ENCODE data around the gene FOSL2.

DNA sequence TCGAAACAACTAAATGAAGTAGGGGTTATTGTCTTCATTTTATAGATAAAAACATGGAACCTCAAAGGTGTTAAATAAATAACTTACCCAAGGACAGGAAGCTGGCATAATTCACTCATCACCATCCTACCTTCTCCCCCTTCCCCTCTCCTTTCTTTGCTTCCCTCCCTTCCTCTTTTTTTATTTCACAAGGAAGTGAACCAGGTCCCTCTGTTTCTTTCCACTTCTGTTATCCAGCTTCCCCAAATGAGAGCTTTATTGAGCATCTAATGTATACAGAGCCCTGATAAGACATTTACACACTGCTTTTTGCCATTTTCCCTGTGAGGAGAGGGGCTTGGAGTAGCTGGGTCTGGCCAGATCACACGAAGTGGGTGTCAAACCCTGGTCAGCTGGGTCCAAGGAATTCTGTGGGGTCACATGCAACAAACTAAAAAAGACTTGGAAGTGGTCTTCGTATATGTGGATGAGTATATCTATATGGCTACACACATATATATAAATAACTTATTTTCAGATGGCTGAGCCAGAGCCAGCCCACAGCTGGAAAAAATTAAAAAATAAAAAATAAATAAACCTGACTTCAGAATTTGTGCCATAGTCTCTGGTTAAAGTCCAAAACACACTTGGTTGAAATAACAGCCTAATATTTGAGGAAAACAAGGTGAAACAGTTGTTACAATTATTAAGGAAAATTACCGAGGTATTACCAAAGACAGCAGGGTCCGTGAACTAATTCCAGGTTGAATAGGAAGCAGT, 49.3 kb upstream of the FOSL2 start:
- TF ChIP-seq, protein P1, sequence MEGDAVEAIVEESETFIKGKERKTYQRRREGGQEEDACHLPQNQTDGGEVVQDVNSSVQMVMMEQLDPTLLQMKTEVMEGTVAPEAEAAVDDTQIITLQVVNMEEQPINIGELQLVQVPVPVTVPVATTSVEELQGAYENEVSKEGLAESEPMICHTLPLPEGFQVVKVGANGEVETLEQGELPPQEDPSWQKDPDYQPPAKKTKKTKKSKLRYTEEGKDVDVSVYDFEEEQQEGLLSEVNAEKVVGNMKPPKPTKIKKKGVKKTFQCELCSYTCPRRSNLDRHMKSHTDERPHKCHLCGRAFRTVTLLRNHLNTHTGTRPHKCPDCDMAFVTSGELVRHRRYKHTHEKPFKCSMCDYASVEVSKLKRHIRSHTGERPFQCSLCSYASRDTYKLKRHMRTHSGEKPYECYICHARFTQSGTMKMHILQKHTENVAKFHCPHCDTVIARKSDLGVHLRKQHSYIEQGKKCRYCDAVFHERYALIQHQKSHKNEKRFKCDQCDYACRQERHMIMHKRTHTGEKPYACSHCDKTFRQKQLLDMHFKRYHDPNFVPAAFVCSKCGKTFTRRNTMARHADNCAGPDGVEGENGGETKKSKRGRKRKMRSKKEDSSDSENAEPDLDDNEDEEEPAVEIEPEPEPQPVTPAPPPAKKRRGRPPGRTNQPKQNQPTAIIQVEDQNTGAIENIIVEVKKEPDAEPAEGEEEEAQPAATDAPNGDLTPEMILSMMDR (conservative IDR thresholded peaks at IDR 0.05; ENCODE audit: low read depth, low read length): no peak
- no peak for TF ChIP-seq EZH2 (IDR thresholded peaks at IDR 0.05; ENCODE audit: low read length, unreplicated experiment)

All from PC-3 (cell line).